Measurements from ENCODE around the gene FBXO7. TPM values are rescaled to one million over a fixed set of nuclear protein-coding genes. Genes with fewer than 3 reads are reported as not detected.

FBXO7 gene
- total RNA-seq, 6 donors from 2014 or later: 69.9 to 115 (median 85.4) TPM

GRCh38 chr22:32528316-32528715 lies 53.7 kb downstream of the FBXO7 start:
- H3K27me3 ChIP-seq: no peaks in the 10 kb centered on the region
- H3K4me3 ChIP-seq: no peak overlapping the region
- peaks cover 32 to 42% (median 36%) of the 10 kb centered on the region in 4 donors for H3K4me1 ChIP-seq
- H3K27ac ChIP-seq: peak overlapping the region in 2 of 4 donors; percentile 42 to 82
- no peaks in the 10 kb centered on the region for H3K9me3 ChIP-seq
- 82 to 85% methylated on average over 8 to 9 of the region's 9 CpGs for whole genome bisulfite sequencing, 2 donors
- TF ChIP-seq CTCF (IDR thresholded peaks at IDR 0.05): no peak
- TF ChIP-seq EP300 (IDR thresholded peaks at IDR 0.05): no peak
- no peak for TF ChIP-seq POLR2A (IDR thresholded peaks at IDR 0.05)
- no peak for TF ChIP-seq POLR2AphosphoS5 (IDR thresholded peaks at IDR 0.05)
- no peak for ATAC-seq (ENCODE audit: low FRiP score in 2 of 2)
- H3K36me3 ChIP-seq: no peaks in the 10 kb centered on the region
- no peak for DNase-seq

GRCh38 chr22:32528984-32529982 lies 54.7 kb downstream of the FBXO7 start:
- Histone ChIP-seq H3K27ac (peak overlapping the region; percentile 73 to 86 (median 84)), H3K27me3 (no peaks in the 10 kb centered on the region), H3K36me3 (no peaks in the 10 kb centered on the region), H3K4me1 (peaks cover 36 to 47% (median 45%) of the 10 kb centered on the region in 4 donors), H3K4me3 (no peak overlapping the region), H3K9me3 (no peaks in the 10 kb centered on the region)
- DNase-seq: peak; percentile 67 to 84
- WGBS, 2 donors: 42 to 51% methylated on average over 24 to 29 of the region's 29 CpGs
- ATAC-seq (ENCODE audit: low FRiP score in 2 of 2): peak; percentile 82 to 83
- TF ChIP-seq CTCF (IDR thresholded peaks at IDR 0.05) (peak; percentile 81 to 94 (median 93)), EP300 (IDR thresholded peaks at IDR 0.05) (no peak), POLR2A (IDR thresholded peaks at IDR 0.05) (no peak), POLR2AphosphoS5 (IDR thresholded peaks at IDR 0.05) (peak; percentile 16 to 23)

DNA sequence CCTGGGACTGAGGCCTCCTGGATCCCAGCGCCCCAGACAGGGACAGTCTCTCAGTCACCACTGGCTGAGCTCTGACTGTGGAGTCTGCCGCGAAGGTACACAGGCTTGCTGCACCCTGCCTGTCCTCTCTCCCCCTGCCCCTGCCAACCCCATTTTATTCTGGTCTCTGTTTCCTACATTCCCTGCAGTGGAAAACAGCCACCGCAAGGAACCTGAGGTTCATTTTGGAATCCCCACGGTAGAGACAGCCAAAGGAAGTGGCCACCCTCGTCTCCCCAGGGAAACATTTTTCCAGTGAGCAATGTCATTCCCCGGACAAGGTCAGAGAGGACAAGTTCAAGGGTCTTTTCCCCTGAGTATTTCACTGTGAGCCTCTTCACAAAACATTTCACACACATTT lies 56.6 kb downstream of the FBXO7 start:
- H3K4me1 ChIP-seq: peaks cover 38 to 49% (median 46%) of the 10 kb centered on the region in 4 donors
- no peak for ATAC-seq (ENCODE audit: low FRiP score in 2 of 2)
- H3K27ac ChIP-seq: peak overlapping the region; percentile 73 to 86 (median 84)
- no peak overlapping the region for H3K4me3 ChIP-seq
- no peak for TF ChIP-seq POLR2A (IDR thresholded peaks at IDR 0.05)
- TF ChIP-seq POLR2AphosphoS5 (IDR thresholded peaks at IDR 0.05): peak; percentile 13 to 46
- TF ChIP-seq EP300 (IDR thresholded peaks at IDR 0.05): no peak
- TF ChIP-seq CTCF (IDR thresholded peaks at IDR 0.05): no peak
- H3K9me3 ChIP-seq: no peaks in the 10 kb centered on the region
- no peaks in the 10 kb centered on the region for H3K27me3 ChIP-seq
- WGBS, 2 donors: 49 to 64% methylated on average over 7 of the region's 7 CpGs
- no peaks in the 10 kb centered on the region for H3K36me3 ChIP-seq
- DNase-seq: no peak

GRCh38 chr22:32531931-32532819 lies 57.6 kb downstream of the FBXO7 start:
- no peak for TF ChIP-seq CTCF (IDR thresholded peaks at IDR 0.05)
- TF ChIP-seq POLR2A (IDR thresholded peaks at IDR 0.05): peak in 2 of 4 donors; percentile 9 to 44
- peak; percentile 85 to 87 for TF ChIP-seq POLR2AphosphoS5 (IDR thresholded peaks at IDR 0.05)
- TF ChIP-seq EP300 (IDR thresholded peaks at IDR 0.05): peak in 2 of 4 donors; percentile 40 to 72
- H3K4me1 ChIP-seq: peaks cover 38 to 49% (median 46%) of the 10 kb centered on the region in 4 donors
- H3K4me3 ChIP-seq: no peak overlapping the region
- no peaks in the 10 kb centered on the region for H3K9me3 ChIP-seq
- DNase-seq (peak; percentile 78 to 87), ATAC-seq (ENCODE audit: low FRiP score in 2 of 2) (peak; percentile 62 to 81)
- no peaks in the 10 kb centered on the region for H3K27me3 ChIP-seq
- H3K27ac ChIP-seq: peak overlapping the region; percentile 73 to 86 (median 82)
- H3K36me3 ChIP-seq: no peaks in the 10 kb centered on the region
- 44 to 47% methylated on average over 11 to 19 of the region's 19 CpGs for WGBS, 2 donors

Measured in upper lobe of left lung (tissue), 6 donors.